Tibial nerve (tissue), 4 donors: Measurements from ENCODE around the gene VILL. TPM values are rescaled to one million over a fixed set of nuclear protein-coding genes. Genes with fewer than 3 reads are reported as not detected.
A peak's percentile ranks its signal among the peaks of the same experiment; 100 is the strongest.

Source experiments
- DNase-seq, 2 donors: peaks; one replicate each; pipeline ENCODE4 v3.0.0-alpha.2; 2019; ENCODE audit warnings: low spot score in 2 of 2
- H3K27ac ChIP-seq, 4 donors: fragments of 200-600 bp; sonication (generic) in 3 of 4; one replicate each; pipeline ENCODE4 v1.5.1; 2017 to 2019; ENCODE audit warnings: mild to moderate bottlenecking in 1 of 4
- H3K27me3 ChIP-seq, 2 donors: fragments of 200-600 bp; sonication (generic) in 1 of 2; one replicate each; pipeline versions ENCODE4 v1.5.1 to v1.6.0; 2017 to 2019
- H3K36me3 ChIP-seq, 3 donors: fragments of 200-600 bp; sonication (generic); one replicate each; pipeline ENCODE4 v1.5.1; 2018 to 2019
- H3K4me1 ChIP-seq, 4 donors: fragments of 200-600 bp; sonication (generic) in 3 of 4; one replicate each; pipeline ENCODE4 v1.5.1; 2017 to 2019
- H3K4me3 ChIP-seq, 4 donors: fragments of 200-600 bp; sonication (generic) in 3 of 4; one replicate each; pipeline ENCODE4 v1.5.1; 2017 to 2019; ENCODE audit warnings: mild to moderate bottlenecking in 1 of 4, moderate library complexity in 1 of 4
- H3K9me3 ChIP-seq, 4 donors: fragments of 200-600 bp; sonication (generic) in 3 of 4; one replicate each; pipeline ENCODE4 v1.5.1; 2017 to 2019
- CTCF ChIP-seq, 5 experiments: fragments of 200-600 bp in 3 of 5; fragments of 450-650 bp in 2 of 5; sonication (generic) in 3 of 5; IDR thresholded peaks; one replicate each; pipeline ENCODE4 v1.5.1; 2016 to 2019; ENCODE audit warnings: antibody characterized with exemption in 5 of 5, mild to moderate bottlenecking in 3 of 5, moderate library complexity in 2 of 5
- EP300 ChIP-seq, 2 donors: sonication (generic); formaldehyde crosslinking; IDR thresholded peaks; one replicate each; pipeline ENCODE4 v1.6.1; 2017; ENCODE audit warnings: antibody characterized with exemption in 2 of 2, mild to moderate bottlenecking in 1 of 2
- POLR2A ChIP-seq, 2 donors: fragments of 450-650 bp; IDR thresholded peaks; one replicate each; pipeline ENCODE4 v1.6.1; 2017; ENCODE audit warnings: antibody characterized with exemption in 2 of 2, mild to moderate bottlenecking in 2 of 2, moderate library complexity in 2 of 2
- WGBS, 2 donors: methylation state at CpG; one replicate each; pipeline ENCODE4 v1.1.5; 2018; 5-methylcytosine and 5-hydroxymethylcytosine counted together
- total RNA-seq, 4 donors: library from RNA; depleted of rRNA; stranded (reverse); fragments of >200 nt; gene quantifications; one replicate each; pipeline ENCODE4 v1.1.0, GENCODE V29; 2016

VILL gene
- total RNA-seq, 4 donors from 2014 or later: 13.6 to 16.5 (median 15.3) TPM

- TF ChIP-seq POLR2A (IDR thresholded peaks at IDR 0.05) (no peak), EP300 (IDR thresholded peaks at IDR 0.05) (no peak), CTCF (IDR thresholded peaks at IDR 0.05) (no peak)
These were observed 9.3 kb upstream of the VILL start for GRCh38 chr3:37981348-37981664.

DNA sequence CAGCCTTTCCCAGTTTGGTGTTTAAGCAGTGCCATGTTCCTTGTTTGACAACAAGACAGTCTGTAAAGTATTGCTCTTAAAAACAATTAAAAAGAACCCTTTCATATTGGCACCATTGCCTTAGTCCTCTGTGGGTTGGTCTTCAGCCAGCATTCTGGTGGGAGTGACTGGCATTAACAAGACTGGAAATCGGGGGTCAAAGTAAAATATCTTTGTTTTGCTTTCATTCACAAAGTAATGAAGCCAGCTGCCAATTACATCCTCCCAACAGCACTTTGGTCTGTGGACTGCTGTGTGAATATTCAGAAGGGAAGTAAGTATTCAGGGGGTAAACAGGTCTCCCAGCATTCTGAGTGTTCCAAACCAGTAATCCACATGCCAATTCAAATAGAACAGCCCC, 8.3 kb upstream of the VILL start:
- Histone ChIP-seq H3K36me3 (peaks cover 0 to 76% (median 0%) of the 10 kb centered on the region in 3 donors), H3K9me3 (no peaks in the 10 kb centered on the region), H3K4me3 (no peak overlapping the region), H3K27ac (peak overlapping the region in 1 of 4 donors; percentile 8), H3K27me3 (no peaks in the 10 kb centered on the region), H3K4me1 (peaks cover 0 to 4% (median 0%) of the 10 kb centered on the region in 4 donors)
- no peak for DNase-seq
- 30 to 31% methylated on average over 1 of the region's 1 CpG for WGBS, 2 donors
- TF ChIP-seq CTCF (IDR thresholded peaks at IDR 0.05) (no peak), POLR2A (IDR thresholded peaks at IDR 0.05) (no peak), EP300 (IDR thresholded peaks at IDR 0.05) (no peak)

More at GRCh38 chr3:37981348-37981664, 9.3 kb upstream of the VILL start:
- Histone ChIP-seq H3K36me3 (peaks cover 0 to 87% (median 0%) of the 10 kb centered on the region in 3 donors), H3K9me3 (no peaks in the 10 kb centered on the region), H3K4me1 (no peaks in the 10 kb centered on the region), H3K4me3 (no peak overlapping the region), H3K27ac (no peak overlapping the region), H3K27me3 (no peaks in the 10 kb centered on the region)
- DNase-seq: no peak
- 94 to 96% methylated on average over 2 of the region's 2 CpGs for WGBS, 2 donors

DNA sequence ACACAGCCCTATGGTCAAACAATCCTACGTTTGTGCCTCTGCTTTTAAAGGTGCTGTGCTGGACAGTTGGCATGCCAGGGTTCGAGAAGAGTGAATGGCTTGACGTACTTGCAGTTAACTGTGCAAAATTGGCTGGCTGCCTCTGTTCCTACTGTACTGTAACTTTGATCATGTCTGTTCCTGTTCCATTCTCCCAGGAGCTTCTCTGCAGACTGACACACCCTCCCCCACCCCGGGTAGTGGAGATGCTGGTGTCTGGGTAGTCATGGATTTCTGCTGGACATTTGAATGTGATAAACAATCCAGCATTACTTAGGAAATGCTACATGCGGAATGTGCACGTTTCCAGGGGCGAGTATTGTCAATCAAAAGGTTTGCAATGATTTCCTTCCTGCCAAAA, 6.5 kb upstream of the VILL start:
- Histone ChIP-seq H3K4me1 (peaks cover 0 to 5% (median 0%) of the 10 kb centered on the region in 4 donors), H3K9me3 (no peaks in the 10 kb centered on the region), H3K36me3 (peaks cover 0 to 64% (median 0%) of the 10 kb centered on the region in 3 donors), H3K27ac (no peak overlapping the region), H3K4me3 (no peak overlapping the region), H3K27me3 (no peaks in the 10 kb centered on the region)
- TF ChIP-seq EP300 (IDR thresholded peaks at IDR 0.05) (no peak), CTCF (IDR thresholded peaks at IDR 0.05) (no peak), POLR2A (IDR thresholded peaks at IDR 0.05) (no peak)
- no peak for DNase-seq
- WGBS, 2 donors: 81 to 83% methylated on average over 7 of the region's 7 CpGs

GRCh38 chr3:37984596-37984995, 6.0 kb upstream of the VILL start:
- no peak overlapping the region for H3K4me3 ChIP-seq
- peaks cover 0 to 59% (median 0%) of the 10 kb centered on the region in 3 donors for H3K36me3 ChIP-seq
- no peak overlapping the region for H3K27ac ChIP-seq
- 85 to 91% methylated on average over 4 to 7 of the region's 7 CpGs for WGBS, 2 donors
- peaks cover 0 to 5% (median 0%) of the 10 kb centered on the region in 4 donors for H3K4me1 ChIP-seq
- no peaks in the 10 kb centered on the region for H3K27me3 ChIP-seq
- TF ChIP-seq POLR2A (IDR thresholded peaks at IDR 0.05): no peak
- TF ChIP-seq EP300 (IDR thresholded peaks at IDR 0.05): no peak
- no peak for TF ChIP-seq CTCF (IDR thresholded peaks at IDR 0.05)
- no peaks in the 10 kb centered on the region for H3K9me3 ChIP-seq
- DNase-seq: no peak

GRCh38 chr3:37985637-37986320, 4.8 kb upstream of the VILL start:
- Histone ChIP-seq H3K4me1 (peaks cover 0 to 5% (median 0%) of the 10 kb centered on the region in 4 donors), H3K27me3 (no peaks in the 10 kb centered on the region), H3K36me3 (peaks cover 0 to 49% (median 0%) of the 10 kb centered on the region in 3 donors), H3K9me3 (no peaks in the 10 kb centered on the region), H3K27ac (peak overlapping the region in 3 of 4 donors; percentile 17 to 50 (median 50)), H3K4me3 (no peak overlapping the region)
- WGBS, 2 donors: 72 to 82% methylated on average over 8 of the region's 8 CpGs
- no peak for TF ChIP-seq EP300 (IDR thresholded peaks at IDR 0.05)
- no peak for TF ChIP-seq POLR2A (IDR thresholded peaks at IDR 0.05)
- no peak for TF ChIP-seq CTCF (IDR thresholded peaks at IDR 0.05)
- peak in 1 of 2 donors; percentile 12 for DNase-seq
